K562 treated with DMSO at 1 percent for 24 hours (cell line): ENCODE measurements around the gene NOL7. TPM values are rescaled to one million over a fixed set of nuclear protein-coding genes. Genes with fewer than 3 reads are reported as not detected.

Source experiments
- total RNA-seq: library from RNA; unstranded; fragments of 300-600 nt; gene quantifications from 2 replicates; pipeline ENCODE4 v1.2.3, GENCODE V29; 2022; ENCODE audit warnings: low read depth; ENCODE audit not compliant: insufficient read depth

Gene NOL7
- 117 and 122 TPM in 2 replicates for total RNA-seq

DNA sequence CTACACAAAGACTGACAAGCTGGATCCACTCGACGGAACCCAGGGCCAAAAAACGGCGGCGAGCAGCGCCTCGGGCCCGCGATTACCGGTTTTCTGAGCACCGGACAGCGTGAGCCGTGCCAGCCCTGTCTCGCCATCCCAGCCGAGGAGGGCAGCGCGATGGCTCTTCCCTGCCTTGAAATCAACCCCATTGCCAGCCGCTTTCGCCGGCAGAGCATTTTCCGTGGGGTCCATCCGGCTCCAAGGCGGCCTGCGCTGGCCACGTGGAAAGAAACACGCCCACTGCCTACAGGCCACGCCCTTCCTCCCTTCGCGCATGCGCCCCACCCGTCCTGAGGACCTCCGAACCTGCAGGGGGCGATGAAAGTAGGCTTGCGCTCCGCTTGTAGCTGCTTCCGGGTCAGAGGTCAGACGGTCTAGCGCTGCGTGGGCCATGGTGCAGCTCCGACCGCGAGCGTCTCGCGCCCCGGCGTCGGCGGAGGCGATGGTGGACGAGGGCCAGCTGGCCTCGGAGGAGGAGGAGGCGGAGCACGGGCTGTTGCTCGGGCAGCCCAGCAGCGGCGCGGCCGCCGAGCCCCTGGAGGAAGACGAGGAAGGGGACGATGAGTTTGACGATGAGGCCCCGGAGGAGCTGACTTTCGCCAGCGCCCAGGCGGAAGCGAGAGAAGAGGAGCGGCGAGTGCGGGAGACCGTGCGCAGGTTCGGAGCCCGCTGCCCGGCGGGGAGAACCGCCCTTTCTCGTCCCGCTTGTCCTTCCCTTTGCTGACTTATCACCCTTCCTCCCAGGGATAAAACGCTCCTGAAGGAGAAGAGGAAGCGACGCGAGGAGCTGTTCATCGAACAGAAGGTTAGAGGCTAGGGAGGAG is at the start of gene NOL7:
TSS of gene NOL7 (plus strand) at position 410 of the 866 bp plus-strand sequence. CDS start at position 434, 24 bp downstream.

DNA sequence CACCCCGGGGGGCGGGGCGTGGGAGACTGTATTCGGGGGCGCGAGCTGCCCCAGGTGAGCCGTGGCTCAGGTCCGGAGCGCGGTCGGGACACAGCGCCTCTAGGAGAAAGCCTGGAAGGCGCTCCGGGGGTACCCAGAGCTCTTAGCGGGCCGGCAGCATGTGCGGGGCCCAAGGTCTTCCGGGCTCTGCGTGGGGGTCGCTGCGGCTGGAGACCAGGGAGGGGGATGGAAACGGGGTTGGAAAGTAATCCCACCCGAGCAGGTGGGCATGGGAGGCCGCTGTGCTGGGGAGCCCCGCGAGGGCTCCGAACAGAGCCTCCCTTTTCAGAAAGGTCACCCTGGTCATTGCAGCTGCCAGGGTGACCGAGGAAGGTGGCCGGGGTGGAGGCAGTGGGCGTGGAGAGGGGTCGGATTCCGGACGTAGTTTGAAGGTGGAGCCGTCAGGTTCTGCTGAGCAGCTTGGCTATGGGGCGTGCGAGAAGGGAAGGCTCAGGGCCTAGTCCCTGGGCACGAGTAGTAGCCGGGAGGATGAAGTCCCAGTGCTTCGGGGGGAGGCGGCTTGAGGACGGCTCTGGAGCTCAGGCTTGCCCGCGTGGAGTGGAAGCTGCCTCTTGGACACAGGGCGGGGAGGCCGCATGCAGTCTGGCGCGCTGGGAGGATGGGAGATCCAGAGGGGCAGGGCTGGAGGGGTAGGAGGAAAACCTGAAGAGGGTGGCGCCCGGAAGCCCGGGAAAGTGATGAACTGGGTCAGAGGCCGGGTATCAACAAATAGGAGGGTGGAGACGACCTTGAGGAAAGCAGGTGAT is 40.4 kb upstream of the NOL7 start, which contains the start of gene SIRT5:
TSS of gene SIRT5 (plus strand) at position 31 of the 806 bp plus-strand sequence. CDS start 9,510 bp downstream, outside the sequence.

Other genes starting within 250 kb of the NOL7 start
- 3.2 TPM in 2 replicates for gene GFOD1, start 127.7 kb upstream of the NOL7 start, total RNA-seq
- gene SIRT5, start 40.7 kb upstream of the NOL7 start, total RNA-seq = 6.7 and 7.2 TPM in 2 replicates
- 52.3 and 59.9 TPM in 2 replicates for gene RANBP9, start 96.5 kb downstream of the NOL7 start, total RNA-seq
- gene MCUR1, start 199.2 kb downstream of the NOL7 start, total RNA-seq = 24.6 and 27.6 TPM in 2 replicates